ENCODE data around the gene APOBEC3C. TPM values are rescaled to one million over a fixed set of nuclear protein-coding genes. Genes with fewer than 3 reads are reported as not detected.
A peak's percentile ranks its signal among the peaks of the same experiment; 100 is the strongest.
"Not testable (repeated sequence)": the region's sequence is repeated elsewhere in the genome, so short reads cannot be mapped to it uniquely, and the experiment has no call there.

The APOBEC3C gene
- total RNA-seq, 2 experiments from 2014 or later: 82.2 to 82.6 TPM

DNA sequence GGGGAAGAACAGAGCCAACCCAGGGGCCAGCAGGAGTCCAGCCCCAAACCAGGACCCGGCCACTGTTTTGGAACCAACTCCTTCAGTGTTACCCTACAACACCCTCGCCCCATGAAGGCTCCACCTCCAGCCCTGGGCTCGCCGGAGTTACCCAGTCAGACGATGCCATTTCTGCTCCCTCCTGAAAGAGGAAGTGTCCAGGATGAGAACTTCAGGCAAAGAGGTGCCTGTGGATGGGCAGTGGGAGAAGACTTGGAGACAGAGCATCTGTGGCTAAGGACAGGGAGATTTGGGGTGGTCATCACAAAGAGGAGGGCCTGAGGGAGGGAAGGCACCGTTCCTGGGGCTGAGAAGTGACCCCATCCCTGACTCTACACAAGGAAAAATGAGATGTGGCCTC is 18.0 kb upstream of the APOBEC3C start:
- CTCF ChIA-PET: interaction anchor here (1.2 to 4.8 kb wide), 2 partner anchors 21 to 126 kb away, joined by 3 to 21 read pairs; no protein-coding TSS in a partner anchor
- Mint-ChIP-seq H3K9me3 (peaks cover 3% of the 10 kb centered on the region), H3K4me3 (no peak overlapping the region), H3K27ac (no peak overlapping the region), H3K36me3 (ENCODE audit: low read depth) (no peaks in the 10 kb centered on the region), H3K4me1 (ENCODE audit: low read depth) (peaks cover 8% of the 10 kb centered on the region), H3K27me3 (peaks cover 14% of the 10 kb centered on the region)
- POLR2A ChIA-PET: interaction anchor here (0.9 kb wide), 1 partner anchor 69 kb away, joined by 3 read pairs; no protein-coding TSS in a partner anchor
- ATAC-seq (no peak), DNase-seq (no peak)
- intact Hi-C loops (cut with micrococcal nuclease): no loop called here
- TF ChIP-seq, protein P1, sequence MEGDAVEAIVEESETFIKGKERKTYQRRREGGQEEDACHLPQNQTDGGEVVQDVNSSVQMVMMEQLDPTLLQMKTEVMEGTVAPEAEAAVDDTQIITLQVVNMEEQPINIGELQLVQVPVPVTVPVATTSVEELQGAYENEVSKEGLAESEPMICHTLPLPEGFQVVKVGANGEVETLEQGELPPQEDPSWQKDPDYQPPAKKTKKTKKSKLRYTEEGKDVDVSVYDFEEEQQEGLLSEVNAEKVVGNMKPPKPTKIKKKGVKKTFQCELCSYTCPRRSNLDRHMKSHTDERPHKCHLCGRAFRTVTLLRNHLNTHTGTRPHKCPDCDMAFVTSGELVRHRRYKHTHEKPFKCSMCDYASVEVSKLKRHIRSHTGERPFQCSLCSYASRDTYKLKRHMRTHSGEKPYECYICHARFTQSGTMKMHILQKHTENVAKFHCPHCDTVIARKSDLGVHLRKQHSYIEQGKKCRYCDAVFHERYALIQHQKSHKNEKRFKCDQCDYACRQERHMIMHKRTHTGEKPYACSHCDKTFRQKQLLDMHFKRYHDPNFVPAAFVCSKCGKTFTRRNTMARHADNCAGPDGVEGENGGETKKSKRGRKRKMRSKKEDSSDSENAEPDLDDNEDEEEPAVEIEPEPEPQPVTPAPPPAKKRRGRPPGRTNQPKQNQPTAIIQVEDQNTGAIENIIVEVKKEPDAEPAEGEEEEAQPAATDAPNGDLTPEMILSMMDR (IDR thresholded peaks at IDR 0.05): no peak

DNA sequence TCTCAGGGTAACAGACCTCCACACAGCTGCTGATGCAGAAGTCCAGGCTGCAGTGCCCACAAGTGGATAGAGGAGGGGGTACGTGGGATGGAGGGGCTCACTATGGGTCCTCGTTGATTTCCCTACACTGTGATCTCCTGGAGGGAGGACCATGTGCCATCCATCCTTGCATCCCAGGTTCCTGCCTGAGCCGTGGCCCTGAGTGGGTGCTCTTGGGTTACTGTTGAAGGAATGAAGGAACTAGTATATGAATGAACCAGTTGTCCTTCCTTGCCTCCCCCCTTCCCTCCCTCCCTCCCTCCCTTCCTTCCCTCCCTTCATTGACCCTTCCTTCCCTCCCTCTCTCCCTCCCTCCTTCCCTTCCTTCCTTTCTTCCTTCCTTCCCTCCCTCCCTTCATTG is 16.5 kb upstream of the APOBEC3C start:
- DNase-seq: no peak
- Mint-ChIP-seq H3K27me3 (peaks cover 14% of the 10 kb centered on the region), H3K27ac (no peak overlapping the region), H3K4me1 (ENCODE audit: low read depth) (peaks cover 8% of the 10 kb centered on the region), H3K36me3 (ENCODE audit: low read depth) (no peaks in the 10 kb centered on the region), H3K4me3 (no peak overlapping the region), H3K9me3 (peaks cover 3% of the 10 kb centered on the region)
- TF ChIP-seq, protein P1 (IDR thresholded peaks at IDR 0.05): no peak
- POLR2A ChIA-PET: interaction anchor here (0.7 kb wide), 1 partner anchor 81 kb away, joined by 5 read pairs; no protein-coding TSS in a partner anchor
- ATAC-seq: no peak
- intact Hi-C loops (cut with micrococcal nuclease): no loop called here
- CTCF ChIA-PET: interaction anchor here (4.8 kb wide), 1 partner anchor 128 kb away, joined by 21 read pairs; no protein-coding TSS in a partner anchor

DNA sequence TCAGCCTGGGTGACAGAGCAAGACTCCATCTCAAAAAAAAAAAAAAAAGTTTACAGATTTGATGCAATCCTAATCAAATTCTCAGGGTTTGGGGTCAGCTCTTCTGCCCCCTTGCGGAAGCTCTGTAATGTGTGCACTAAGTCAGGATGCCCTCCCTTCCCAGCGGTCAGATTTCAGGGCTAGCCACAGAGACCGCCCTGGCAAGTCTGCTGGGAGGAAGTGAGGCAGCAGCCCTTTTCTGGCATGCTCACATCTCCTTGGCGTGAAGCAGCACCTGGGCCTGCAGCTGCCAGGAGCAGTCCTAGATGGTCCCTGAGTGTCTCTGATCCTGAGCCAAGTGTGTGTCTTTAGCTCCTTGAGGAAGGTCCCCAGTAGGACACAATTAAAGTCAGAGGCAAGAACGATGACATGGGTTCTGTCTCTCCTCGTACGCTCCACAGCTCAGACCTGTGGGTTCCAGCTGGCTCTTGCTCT is 10.9 kb upstream of the APOBEC3C start:
- intact Hi-C loops (cut with micrococcal nuclease): loop anchor here (5.0 kb wide), 1 partner anchor 131 kb away; the partner anchor contains the start of gene CBX6
- H3K36me3 Mint-ChIP-seq (ENCODE audit: low read depth): no peaks in the 10 kb centered on the region
- ATAC-seq (peak; percentile 95), DNase-seq (peak; percentile 90)
- ChIA-PET POLR2A (interaction anchor here (0.9 to 1.5 kb wide), 2 partner anchors 18 to 133 kb away, joined by 3 to 9 read pairs; no protein-coding TSS in a partner anchor), CTCF (interaction anchor here (0.5 to 8.2 kb wide), 44 partner anchors 9 to 957 kb away, joined by 3 to 130 read pairs (median 4); partner anchors contain the start of genes APOBEC3B, APOBEC3G and CBX6)
- H3K27ac Mint-ChIP-seq: no peak overlapping the region
- peaks cover 1% of the 10 kb centered on the region for H3K27me3 Mint-ChIP-seq
- no peak overlapping the region for H3K4me3 Mint-ChIP-seq
- TF ChIP-seq, protein P1 (IDR thresholded peaks at IDR 0.05): peak; percentile 71
- H3K9me3 Mint-ChIP-seq: peaks cover under 1% of the 10 kb centered on the region
- H3K4me1 Mint-ChIP-seq (ENCODE audit: low read depth): peaks cover 5% of the 10 kb centered on the region

DNA sequence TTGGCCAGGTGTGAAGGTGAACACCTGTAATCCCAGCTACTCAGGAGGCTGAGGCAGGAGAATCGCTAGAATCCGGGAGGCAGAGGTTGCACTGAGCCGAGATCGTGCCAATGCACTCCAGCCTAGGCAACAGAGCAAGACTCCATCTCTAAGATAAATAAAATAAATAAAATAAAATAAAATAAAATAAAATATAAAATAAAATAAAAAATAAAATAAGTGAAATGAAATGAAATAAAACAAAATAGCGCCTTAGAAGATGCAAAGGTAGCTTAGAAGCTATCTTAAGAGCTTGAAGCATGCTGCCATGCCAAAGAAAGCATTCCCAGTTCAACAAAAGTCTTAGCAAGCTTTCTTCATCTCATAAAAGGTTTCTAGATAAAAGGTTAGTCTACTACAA is 6.9 kb upstream of the APOBEC3C start:
- no peak for DNase-seq
- TF ChIP-seq, protein P1 (IDR thresholded peaks at IDR 0.05): no peak
- ATAC-seq: no peak
- Mint-ChIP-seq H3K27me3 (no peaks in the 10 kb centered on the region), H3K27ac (no peak overlapping the region), H3K36me3 (ENCODE audit: low read depth) (no peaks in the 10 kb centered on the region), H3K4me3 (no peak overlapping the region), H3K4me1 (ENCODE audit: low read depth) (peaks cover 5% of the 10 kb centered on the region), H3K9me3 (no peaks in the 10 kb centered on the region)
- CTCF ChIA-PET: interaction anchor here (0.7 to 8.2 kb wide), 14 partner anchors 12 to 239 kb away, joined by 3 to 130 read pairs (median 4); partner anchors contain the start of gene CBX6
- intact Hi-C loops (cut with micrococcal nuclease): loop anchor here (5.0 kb wide), 1 partner anchor 110 kb away; no protein-coding TSS in a partner anchor
- POLR2A ChIA-PET: no interaction called here

DNA sequence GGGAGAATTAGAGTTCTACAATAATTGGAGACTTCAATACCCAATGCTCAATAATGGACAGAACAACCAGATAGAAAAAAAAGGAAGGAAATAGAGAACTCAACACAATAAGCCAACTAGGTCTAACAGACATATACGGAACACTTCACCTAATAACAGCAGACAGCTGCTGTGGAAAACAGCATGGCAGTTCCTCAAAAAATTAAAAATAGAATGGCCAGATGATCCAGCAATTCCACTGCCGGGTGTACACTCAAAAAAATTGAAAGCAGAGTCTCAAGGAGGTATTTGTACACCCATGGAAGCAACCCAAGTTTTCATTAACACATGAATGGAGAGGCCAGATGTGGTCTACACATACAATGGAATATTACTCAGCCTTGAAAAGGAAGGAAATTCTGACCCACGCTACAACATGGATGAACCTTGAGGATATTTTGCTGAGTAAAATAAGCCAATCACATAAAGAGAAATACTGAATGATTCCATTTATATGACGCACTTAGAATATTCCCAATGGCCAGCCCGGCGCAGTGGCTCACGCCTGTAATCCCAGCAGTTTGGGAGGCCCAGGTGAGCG is 5.7 kb upstream of the APOBEC3C start:
- not testable (repeated sequence) for H3K4me3 Mint-ChIP-seq; H3K36me3 Mint-ChIP-seq (ENCODE audit: low read depth); DNase-seq; H3K4me1 Mint-ChIP-seq (ENCODE audit: low read depth); ATAC-seq; H3K27me3 Mint-ChIP-seq; H3K9me3 Mint-ChIP-seq; H3K27ac Mint-ChIP-seq
- intact Hi-C loops (cut with micrococcal nuclease): loop anchor here (5.0 kb wide), 1 partner anchor 109 kb away; no protein-coding TSS in a partner anchor
- CTCF ChIA-PET: interaction anchor here (1.2 to 8.2 kb wide), 5 partner anchors 71 to 147 kb away, joined by 3 to 130 read pairs (median 8); partner anchors contain the start of gene CBX6
- POLR2A ChIA-PET: interaction anchor here (0.6 kb wide), 1 partner anchor 115 kb away, joined by 3 read pairs; no protein-coding TSS in a partner anchor
